Astrocyte of the hippocampus (primary cell): ENCODE results near the gene DUOXA1.
"Not testable (repeated sequence)": the region's sequence is repeated elsewhere in the genome, so short reads cannot be mapped to it uniquely, and the experiment has no call there.

Experiments used
- DNase-seq: peaks from one replicate; pipeline ENCODE4 v3.0.0; 2011; ENCODE audit warnings: low read depth, low spot score

Gene DUOXA1

DNA sequence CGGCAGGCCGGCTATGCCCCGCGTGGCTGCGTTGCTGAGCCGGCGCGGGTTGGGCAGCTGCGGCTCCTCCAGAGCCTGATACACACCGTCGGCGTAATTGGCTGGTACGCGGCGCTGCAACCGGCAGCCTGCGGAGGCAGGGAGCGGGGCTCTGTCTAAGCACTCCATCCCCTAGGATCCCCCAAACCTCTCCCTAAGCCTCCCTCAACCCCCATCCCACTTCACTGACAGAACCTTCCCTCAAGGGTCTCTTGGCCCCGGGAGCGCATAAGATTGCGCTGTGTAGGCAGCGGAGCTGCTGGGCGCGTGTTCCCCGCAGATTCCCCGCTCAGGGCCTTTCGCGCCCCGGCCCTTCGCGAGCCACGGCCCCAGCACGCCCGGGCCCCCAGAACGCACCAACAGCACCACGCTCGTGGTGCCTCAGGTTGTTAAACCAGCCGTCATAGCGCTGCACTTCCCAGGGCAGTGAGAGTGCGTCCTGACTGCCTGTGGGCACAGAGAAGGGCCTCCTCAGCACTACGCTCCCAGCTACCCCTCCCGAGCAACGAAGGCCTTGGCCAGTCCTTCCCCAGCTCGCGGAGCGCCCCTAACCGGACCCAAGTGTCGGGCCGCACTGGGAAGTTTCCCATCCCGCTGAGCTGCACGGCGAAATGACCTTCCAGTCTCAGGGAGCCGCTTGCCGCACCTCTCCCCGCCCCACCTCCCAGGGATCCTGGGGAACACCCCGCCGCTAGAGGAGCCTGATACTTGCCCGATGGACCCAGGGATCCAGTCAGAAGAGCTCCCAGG is 16.9 kb downstream of the DUOXA1 start:
- DNase-seq: no peak

DNA sequence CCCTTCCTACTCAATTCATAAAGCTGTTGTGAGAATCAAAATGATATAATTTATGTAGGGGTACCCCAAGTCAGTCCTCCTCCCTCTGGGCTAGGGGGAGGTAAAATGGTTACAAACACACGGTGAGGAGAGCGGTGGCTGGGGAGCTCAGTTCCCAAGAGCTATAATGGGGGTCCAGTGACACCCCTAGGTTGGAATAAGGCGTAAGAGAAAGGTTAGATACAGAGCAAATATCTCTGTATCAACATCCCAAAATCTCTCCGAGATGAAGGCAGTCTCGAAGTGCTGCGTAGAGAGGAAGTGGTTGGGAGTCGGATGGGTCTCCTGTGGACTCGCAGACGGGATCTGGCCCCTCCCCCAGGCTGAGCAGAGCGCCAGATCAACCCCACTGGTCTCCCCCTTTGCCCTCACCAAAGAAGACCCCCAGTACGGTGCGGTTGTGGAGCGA is 17.5 kb downstream of the DUOXA1 start:
- DNase-seq: no peak

DNA sequence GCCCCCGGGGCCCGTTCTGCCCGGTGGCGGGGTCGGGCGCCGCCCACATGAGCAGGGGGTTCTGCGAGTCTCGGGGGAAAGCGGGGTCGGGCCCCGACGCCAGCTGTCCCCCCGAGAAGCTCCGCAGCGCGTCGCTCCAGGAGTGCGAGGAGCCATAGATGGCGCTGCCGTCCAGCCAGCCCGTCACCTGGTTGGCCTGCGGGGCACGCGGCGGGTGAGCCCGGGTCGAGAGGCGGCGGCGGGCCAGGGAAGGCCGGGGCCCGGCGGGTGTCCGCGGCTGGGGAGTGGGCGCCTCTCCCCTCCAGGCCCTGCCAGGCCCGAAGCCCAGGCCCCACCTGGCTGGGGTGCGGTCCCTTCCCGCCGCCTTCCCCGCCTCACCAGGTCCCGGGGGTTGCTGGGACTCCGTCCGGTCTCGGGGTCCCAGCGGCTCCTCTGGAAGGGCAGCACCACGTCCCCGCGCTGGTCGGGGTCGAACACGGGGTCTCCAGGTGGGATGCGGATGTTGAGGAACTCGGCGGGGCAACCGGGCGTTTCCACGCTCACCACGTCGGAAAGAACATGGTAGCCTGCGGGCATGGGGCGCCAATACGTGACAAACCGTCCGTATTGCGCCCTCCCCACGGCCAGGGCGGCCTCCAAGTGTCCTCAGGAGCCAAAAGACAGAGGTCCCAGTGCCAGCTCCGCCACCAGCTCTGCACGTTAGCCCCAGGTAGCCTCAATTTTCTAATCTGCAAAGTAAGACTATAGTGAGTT is 18.1 kb downstream of the DUOXA1 start:
- DNase-seq: no peak

DNA sequence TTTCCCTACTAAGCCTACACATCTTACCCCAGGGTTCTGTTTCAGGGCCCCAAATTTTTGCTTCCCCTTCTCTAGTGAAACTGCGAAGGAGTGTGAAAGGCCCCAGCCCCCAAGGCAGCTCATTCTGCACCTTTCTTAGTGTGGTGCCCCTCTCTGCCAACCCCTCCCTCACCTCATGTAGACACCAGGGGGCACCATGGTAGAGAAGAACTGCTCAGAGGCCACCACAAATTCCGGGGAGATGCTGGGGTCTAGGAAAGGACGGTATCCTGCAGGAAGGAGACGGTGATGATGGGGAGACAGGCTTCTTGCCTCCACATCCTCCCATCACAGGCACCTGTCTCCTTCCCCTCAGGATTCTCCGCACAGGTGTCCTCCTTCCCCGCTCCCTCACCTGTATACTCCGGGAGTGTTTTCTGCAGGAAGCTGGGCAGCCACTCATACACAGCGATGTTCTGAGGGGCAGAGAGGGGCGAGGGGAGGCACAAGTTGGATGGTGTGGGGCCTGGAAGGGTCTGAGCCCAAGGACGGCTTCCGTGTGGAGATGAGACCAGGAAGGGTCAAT is 19.3 kb downstream of the DUOXA1 start:
- no peak for DNase-seq

DNA sequence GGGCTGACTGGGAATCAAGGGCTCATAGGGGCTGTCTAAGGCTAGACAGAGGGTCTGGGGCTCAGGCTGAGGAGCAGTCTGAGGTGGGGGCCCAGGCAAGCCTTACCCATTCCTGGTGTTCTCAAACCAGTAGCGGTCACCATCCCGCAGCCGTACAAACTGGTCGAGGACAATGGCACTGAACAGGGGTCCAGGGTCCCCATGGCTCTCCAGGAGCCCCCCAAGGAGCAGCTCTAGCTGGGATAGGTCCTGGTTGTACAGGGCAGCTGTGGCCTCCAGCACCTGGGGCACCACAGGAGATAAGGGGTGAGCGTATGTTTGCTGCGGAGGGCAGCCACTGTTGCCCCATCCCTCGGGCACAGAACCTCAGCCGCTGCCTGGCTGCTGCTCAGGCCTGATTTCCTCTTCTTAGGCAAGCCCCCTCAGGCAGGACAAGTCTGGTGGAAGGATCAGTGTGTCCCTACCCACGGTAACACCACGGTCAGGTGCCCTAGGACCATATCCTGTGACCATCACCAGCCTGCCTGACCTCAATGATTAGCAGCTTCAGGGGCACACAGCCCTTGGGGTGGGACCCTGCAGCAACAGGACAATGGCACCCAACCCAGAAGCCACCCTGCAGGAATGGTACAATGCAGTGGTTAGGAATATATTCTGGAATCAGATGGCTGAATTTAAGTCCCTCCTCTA is 21.6 kb downstream of the DUOXA1 start:
- no peak for DNase-seq

DNA sequence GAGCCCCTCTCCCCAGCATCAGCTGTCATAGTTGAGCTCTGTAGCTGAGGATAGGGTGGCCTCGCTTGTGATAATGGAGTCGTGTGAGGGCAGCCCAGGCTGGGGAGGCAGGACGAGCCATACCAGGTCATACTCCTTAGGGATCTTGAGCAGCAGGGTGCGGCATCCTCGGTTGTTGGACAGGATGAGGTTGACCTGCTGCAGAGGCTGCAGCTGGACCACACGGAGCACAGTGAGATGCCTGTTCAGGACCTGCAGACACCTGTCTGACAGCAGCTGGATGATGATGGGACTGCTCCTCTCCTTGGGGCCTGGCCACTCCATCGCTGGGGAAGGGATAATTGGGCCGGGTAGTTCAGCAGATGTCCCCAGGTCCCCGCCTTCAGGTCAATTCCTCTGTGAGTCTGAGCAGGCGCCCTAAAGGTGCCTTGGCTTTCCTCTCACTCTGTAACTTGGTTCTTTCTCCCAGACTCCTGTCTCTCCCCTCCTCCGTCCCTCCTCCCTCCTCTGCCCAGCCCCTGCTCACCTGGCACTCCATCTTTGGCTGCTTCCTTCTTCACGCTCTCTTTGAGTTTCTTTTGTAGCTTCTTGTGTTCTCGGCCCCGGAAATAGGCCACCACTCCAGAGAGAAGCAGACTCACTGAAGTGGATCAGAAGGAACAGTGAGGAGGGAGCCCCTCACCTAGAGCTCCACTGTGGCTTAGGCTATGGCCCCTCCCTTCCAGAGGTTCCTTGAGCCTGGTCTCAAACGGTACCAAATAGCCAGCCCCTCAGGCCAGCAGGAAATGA is 23.5 kb downstream of the DUOXA1 start:
- DNase-seq: no peak

DNA sequence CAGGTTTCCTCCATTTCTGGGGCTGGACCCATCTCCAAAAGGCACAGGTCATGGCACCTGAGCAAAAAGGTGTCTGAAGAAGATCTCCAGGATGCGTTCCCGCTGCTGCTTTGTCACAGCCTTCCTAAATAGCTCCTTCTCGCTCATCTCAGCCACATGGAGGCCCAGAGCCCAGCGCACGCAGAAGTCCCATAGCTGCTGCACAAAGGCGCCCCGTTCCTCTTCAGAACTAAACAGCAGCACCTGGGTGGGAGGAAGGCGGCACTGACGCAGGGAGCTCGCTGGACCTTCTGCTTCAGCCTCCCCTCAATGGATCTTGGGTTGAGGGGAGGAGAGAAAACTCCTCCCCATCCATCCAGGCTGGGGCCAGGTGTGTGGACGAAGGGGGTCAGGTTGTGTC is 24.1 kb downstream of the DUOXA1 start:
- DNase-seq: no peak

DNA sequence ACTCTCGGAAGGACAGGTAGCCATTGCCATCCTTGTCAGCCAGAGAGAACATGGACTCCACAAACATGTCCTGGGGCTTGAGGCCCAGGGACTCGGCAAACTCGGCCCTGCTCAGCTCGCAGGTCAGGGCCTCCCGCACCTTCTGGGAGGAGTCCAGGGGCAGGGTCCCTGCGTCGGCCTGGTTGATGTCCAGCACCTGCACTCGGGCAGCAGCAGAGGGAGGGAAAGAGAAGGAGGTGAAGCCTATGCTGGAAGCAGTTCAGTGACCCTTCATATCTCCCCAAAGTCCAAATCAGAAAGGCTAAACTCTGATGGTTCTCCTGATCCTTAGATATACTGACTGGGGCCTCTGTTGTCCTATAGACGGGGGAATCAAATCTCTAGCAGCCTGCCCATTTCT is 25.5 kb downstream of the DUOXA1 start:
- not testable (repeated sequence) for DNase-seq

DNA sequence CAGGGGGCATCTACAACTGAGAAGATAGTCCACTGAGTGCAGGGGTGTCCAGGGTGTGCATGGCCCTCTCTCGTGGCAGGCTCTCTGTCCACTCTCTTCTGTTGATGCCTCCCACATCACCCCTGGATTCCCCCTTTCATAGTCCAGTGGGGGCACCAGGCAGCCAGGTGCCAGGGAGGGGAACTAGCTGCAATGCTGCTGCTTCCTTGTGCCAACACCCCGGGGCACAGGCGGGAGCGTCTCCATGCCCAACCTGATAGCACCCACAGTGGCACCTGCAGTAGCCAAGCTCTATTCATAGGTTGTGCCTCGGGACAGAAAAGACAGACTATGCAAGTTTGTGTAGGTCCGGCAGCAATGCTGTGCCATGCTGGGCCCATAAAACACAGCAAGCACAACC is 27.5 kb downstream of the DUOXA1 start:
- no peak for DNase-seq

DNA sequence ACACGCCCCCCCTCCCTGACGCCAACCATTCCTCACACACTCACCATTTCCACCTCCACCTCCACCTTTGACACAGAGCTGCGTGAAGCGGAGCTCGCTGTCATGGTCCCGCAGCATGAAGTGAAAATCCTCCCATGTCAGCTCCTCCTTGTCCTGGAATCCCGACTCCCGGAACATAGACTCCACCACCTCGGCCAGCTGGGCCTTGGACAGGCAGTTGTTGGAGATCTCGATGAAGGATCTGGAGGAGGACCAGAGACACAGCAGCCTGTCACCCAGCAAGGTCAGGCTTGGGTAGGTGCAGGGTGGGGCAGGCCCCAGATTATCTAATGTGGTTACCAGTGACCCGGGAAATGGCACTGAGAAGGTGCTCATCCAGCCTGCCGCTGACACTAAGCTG is 27.9 kb downstream of the DUOXA1 start:
- DNase-seq: no peak

DNA sequence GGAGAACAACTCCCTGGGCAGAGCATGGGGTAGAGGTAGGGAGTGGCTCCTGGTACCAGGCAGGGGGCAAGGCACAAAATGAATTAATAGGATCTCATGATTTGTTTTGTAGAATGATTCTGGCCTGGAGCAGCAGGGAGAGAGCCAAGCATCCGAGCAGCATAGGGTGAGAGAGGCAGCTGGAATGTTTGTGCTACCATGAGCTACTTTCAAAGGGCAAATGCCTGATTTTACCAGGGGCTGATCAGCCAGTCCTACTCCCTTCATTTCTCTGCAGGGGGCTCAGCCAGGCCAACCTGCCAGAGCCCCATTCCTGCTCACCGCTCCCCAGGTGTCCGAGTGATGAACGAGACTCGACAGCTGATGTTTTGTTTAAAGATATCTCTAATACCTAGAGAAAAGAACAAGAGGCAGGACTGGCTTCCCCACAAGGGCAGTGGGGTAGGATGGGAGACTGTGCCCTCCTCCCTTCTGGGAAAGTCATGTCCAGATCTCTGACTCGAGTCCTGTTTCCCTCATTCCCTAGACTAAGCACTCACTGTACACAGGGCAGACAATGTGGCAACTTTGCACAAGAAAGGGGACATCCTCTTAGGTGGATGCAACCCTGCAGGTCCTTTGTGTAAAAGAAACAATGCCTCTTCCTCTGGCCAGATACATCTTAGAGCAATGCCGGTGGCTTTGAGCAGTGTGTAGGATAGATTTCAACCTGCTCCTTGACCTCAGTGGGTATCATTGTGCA is 28.6 kb downstream of the DUOXA1 start:
- DNase-seq: no peak

DNA sequence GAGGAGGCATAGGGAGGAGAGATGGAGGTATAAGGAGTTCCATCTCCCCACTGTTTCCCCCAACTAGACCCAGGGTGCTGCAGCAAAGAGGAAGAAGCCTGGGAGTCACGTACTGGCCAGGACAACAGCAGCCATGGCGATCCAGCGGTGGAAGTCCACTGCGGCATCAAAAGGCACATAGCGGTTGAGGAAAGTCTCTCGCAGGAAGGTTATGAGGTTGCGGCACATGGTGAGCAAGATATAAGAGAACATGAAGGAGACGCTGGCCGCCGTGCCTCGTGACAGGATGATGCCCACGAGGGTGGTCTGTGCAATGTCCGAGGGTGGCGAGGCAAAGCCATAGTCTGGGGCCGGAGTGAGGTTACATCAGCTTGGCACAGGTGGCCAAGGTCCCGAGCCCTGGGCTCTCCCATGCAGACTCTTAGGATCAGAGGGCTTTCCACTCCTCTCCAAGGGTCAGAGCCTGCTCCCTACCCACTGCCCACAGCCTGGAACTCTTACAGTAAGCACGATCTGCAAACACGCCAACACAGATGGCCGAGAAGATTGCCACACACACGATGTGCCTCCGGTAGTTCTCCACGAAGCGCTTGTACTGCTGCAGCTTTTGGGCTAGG is 30.0 kb downstream of the DUOXA1 start:
- DNase-seq: no peak

DNA sequence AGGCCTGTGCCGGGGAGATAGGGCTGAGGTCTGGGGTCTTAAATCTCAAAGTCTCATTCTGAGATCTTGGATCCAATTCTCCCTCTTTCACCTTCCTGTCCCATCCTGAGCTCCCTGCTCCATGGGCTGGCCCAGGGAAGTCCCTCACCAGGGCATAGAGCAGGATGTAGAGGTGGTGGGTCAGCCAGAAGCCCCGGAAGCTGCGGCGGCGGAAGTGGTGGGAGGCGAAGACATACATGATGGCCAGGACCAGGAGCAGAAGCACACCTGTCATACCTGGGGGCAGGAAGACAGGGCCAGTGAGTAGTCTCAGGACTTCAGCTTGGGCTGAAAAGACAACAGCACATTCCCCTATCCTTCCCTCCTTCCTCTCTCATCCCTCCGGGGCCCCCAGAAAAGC is 32.2 kb downstream of the DUOXA1 start:
- DNase-seq: no peak

DNA sequence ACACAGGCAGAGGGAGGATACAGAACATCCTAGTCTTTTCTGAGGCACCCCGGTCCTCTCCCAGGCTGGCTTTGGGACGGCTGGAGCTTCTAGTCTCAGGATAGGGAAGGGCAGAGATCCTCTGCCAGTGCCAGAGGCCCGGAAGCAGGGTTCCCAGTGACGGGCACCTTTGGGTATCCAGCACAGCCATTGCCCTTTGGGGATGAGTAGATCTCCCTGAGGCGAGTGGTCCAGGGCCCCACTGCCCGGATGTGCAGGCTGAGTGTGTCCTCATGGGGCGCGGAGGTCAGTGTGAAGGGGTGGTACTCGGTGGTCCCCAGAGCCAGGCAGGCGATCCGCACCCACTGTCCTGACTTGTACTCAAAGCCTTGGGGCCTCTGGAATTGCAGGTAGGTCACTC is 34.0 kb downstream of the DUOXA1 start:
- DNase-seq: no peak

DNA sequence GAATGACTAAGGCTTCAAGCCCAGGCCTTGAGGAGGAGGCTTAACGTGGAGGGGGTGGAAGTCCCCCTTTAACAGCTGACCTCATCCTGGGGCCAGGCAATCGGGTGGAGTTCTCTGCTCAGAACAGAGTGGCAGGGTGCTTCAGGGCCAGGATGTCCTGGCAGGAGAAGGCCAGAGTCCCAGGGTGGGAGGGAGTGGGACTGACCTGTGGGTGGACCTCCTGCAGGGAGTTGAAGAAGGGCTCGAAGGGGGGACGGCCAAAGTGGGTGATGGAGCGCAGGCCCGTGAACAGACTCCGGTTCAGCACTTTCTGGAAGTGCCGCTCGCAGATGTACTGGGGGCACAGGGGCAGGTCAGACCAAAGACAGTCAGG is 35.3 kb downstream of the DUOXA1 start:
- no peak for DNase-seq

DNA sequence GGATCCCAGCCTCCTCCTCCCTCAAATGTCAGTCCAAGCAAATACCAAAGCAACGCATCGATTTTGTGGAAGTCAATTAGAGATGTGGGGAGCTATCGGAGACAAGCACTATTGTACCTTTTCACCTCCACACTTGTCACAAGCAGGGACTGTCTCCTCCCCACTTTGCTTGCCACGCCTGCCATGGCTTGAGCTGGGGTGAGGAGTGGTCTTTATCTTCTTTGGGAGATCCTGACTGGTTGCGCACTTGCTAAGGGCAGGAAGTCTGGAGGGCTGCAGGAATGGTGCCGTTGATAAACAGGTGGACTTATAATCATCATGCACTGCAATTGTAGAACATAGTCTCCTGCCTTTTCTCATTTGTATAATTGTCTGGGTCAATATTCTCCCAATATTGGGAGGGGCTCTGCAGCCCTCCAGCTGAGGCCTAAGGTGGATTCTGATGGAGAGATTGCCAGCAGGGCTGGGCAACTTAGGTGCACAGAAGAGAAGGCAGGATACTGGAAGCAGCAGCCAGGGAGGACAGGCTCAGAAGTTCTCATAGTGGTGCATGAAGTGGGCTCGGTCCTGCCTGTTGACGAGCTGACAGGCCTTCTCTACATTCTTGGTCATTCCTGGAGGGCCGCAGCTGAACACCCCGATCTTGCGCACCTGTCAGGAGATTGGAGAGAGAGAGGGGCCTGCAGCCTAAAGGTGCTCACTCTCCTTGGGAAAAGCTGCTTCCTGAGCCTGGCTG is 35.9 kb downstream of the DUOXA1 start:
- DNase-seq: no peak

DNA sequence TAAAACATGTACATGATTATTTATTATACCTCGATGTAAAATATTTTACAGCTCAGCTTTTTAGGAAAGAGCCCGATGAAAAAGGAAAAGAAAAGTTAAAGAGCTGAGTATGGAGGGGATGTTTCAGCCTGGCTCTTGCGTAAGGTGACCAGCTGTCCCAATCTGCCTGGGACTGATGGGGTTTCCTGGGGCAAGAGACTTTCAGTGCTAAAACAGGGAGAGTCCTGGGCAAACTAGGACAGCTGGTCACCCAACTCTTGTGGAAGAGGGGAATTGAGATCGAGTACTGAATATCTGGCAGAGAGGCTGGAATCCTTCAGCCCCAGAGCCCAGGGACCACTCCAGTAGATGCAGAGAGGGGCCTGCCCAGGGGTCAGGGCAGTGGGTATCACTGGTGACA is 36.7 kb downstream of the DUOXA1 start:
- no peak for DNase-seq

DNA sequence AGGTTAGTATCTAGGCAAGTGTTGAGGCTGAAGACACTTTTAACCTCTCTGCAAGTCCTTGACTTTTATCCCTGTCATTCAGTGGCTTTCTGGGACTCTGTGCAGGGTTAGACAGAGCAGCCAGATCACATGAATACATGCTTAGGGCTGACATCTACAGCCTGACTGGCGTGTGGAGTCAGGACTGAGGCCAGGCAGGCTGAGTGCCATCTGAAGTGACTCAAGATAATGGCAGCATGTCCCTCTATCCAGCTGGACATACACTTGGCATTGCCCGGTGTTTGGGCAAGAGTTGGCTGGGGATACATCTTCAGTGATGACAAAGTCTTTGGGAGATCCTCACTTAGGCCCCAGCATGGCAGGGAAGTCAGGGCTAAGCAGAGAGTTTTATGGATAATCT is 38.1 kb downstream of the DUOXA1 start:
- no peak for DNase-seq

DNA sequence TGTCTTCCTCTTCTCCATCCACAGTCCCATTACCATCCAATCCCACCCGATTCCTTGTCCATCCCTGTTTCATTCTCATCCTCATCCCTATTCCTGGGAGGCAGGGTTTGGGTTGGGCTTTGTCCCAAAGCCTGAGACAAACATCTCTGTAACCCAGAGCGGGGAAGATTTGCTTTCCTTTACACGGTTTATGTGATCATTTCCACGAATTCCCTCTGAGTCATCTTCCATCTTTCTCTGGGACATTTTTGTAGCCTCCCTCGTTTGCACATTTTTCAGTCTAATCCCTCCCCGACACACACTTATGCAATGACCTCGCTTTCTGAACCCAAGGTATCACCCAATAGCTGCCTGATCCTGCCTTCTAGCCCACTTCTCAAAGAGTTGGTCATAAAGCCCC is 38.5 kb downstream of the DUOXA1 start:
- DNase-seq: no peak
